NCI-H1092 treated with DMSO at 0.1 percent for 48 hours (cell line): ENCODE measurements around the gene PLTP.
"Not testable (repeated sequence)": the region's sequence is repeated elsewhere in the genome, so short reads cannot be mapped to it uniquely, and the experiment has no call there.

Source experiments
- DNase-seq: peaks from one replicate; lab custom pipeline; 2025; lab: John Stamatoyannopoulos, UW

PLTP gene

DNA sequence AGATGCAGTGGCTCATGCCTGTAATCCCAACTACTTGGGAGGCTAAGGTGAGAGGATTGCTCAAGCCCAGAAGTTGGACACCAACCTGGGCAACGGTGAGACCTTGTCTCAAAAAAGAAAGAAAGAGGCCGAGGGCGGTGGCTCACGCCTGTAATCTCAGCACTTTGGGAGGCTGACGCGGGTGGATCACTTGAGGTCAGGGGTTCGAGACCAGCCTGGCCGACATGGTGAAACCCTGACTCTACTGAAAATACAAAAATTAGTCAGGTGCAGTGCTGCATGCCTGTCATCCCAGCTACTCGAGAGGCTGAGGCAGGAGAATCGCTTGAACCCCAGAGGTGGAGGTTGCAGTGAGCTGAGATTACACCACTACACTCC lies 37.9 kb downstream of the PLTP start:
- not testable (repeated sequence) for DNase-seq

GRCh38 chr20:45873409-45874103 lies 38.4 kb downstream of the PLTP start:
- no peak for DNase-seq

- no peak for DNase-seq
These were observed 39.3 kb downstream of the PLTP start for GRCh38 chr20:45872626-45873025.

GRCh38 chr20:45867819-45868176 lies 44.2 kb downstream of the PLTP start:
- DNase-seq, result no peak

DNA sequence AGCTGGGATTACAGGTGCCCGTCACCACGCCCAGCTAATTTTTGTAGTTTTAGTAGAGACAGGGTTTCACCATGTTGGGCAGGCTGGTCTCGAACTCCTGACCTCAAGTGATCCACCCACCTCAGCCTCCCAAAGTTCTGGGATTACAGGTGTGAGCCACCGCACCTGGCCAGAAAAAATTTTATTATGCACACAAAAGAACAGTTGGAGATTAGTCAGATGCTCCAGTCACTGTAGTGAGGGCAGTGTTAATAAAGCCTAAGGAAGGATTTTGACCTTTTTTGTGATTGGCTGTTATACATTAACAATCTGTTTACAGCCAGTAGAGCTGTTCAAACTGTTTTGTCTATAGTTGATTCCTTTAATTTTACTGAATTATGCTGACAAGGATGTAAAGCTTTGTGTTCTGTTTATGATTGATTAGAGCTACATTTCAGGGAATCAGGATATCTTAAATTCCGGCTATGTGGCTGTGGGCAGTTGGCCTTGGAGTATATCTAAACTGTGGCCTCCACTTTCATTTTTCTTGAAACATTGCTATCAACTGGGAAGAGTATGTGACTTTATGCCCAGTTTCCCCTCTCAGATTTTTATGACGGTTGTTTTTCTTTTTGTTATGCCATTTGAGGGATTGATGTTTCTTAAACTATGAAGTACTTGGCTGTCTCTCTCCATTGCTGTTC lies 44.7 kb downstream of the PLTP start:
- no peak for DNase-seq

- DNase-seq, result no peak
These were observed 45.5 kb downstream of the PLTP start for GRCh38 chr20:45866454-45866853.

GRCh38 chr20:45863543-45864470 lies 48.1 kb downstream of the PLTP start:
- no peak for DNase-seq

GRCh38 chr20:45861221-45862075 lies 50.5 kb downstream of the PLTP start:
- DNase-seq, result no peak

GRCh38 chr20:45860560-45861220 lies 51.3 kb downstream of the PLTP start:
- peak; percentile 13 for DNase-seq

GRCh38 chr20:45859916-45860315 lies 52.0 kb downstream of the PLTP start:
- no peak for DNase-seq

DNA sequence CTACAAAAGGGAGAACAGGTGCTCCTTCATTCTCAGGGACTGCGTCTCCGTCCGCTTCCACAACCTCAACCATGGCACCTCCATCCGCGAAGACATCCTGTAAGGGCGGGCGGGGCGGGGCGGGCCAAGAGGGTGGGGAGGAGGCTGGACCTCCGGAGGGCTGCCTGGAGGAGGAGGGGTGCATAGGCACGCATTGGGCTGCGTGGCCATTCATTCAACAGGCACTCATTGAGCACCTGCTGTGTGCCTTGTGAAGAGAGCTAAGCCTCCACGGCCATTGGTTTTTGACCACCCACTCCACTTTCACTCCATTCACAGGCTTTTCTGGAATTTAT lies 54.1 kb downstream of the PLTP start:
- peak; percentile 58 for DNase-seq

- DNase-seq, result peak; percentile 100
These were observed 54.7 kb downstream of the PLTP start, which contains the start of the genes ACOT8 and ZSWIM3 for GRCh38 chr20:45857114-45857881. TSS of gene ACOT8 (minus strand) at chr20:45857392. CDS start at chr20:45857315, 77 bp downstream. TSS of gene ZSWIM3 (plus strand) at chr20:45857614. CDS start at chr20:45857826, 212 bp downstream.

- DNase-seq, result no peak
These were observed 58.5 kb downstream of the PLTP start for GRCh38 chr20:45853484-45853883.

DNA sequence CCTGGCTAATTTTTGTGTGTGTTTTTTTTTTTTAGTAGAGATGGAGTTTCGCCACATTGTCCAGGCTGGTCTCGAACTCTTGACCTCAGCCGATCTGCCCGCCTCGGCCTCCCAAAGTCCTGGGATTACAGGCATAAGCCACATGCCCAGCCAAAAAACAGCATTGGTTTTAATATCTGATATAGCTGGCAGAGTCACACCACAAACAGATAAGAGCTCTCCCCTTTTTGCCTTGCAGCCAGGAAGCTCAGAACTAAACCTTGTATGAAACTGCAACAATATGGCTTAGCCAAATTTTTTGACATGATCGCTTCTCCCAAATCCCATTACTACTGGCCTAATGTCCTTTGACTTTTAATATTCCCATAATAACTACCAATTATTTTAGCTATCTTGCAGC lies 59.6 kb downstream of the PLTP start:
- no peak for DNase-seq

GRCh38 chr20:45851501-45851900 lies 60.5 kb downstream of the PLTP start:
- DNase-seq, result no peak

- DNase-seq, result no peak
These were observed 61.0 kb downstream of the PLTP start for GRCh38 chr20:45850926-45851325.

- DNase-seq, result no peak
These were observed 61.7 kb downstream of the PLTP start for GRCh38 chr20:45850238-45850637.

DNA sequence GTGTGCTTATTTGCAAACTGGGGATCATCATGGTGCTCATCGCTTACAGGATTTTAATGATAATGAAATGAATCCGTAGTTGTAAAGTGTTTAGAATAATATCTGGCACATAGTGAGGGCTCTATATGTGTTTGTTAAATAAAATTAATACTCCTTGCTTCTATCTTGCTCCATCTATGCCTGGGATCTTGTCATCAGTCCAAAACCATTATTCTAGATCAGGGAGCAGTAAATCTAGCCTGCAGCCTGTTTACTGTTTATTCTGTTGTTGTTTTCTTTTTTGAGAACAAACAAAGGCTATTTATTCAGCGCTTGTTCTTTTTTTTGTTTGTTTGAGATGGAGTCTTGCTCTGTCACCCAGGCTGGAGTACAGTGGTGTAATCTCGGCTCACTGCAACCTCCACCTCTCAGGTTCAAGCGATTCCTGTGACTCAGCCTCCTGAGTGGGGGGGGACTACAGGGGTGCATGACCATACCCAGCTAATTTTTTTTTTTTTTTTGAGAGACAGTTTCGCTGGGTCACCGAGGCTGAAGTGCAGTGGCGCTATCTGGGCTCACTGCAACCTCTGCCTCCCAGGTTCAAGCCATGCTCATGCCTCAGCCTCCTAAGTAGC lies 62.9 kb downstream of the PLTP start:
- no peak for DNase-seq
